Fibroblast of pulmonary artery (primary cell): ENCODE results near the gene GOLIM4.
"Not testable (repeated sequence)": the region's sequence is repeated elsewhere in the genome, so short reads cannot be mapped to it uniquely, and the experiment has no call there.

Source experiments
- DNase-seq: peaks from one replicate; pipeline ENCODE4 v3.0.0-alpha.2; 2010; ENCODE audit warnings: low read depth
- H3K4me3 ChIP-seq: replicated peaks from 2 replicates; pipeline ENCODE4 v1.5.1; 2011; ENCODE audit warnings: low read depth, mild to moderate bottlenecking, control low read depth, low read length, moderate library complexity
- CTCF ChIP-seq: IDR thresholded peaks from 2 replicates; pipeline ENCODE4 v1.5.1; 2011; ENCODE audit warnings: mild to moderate bottlenecking, control low read depth, low read length, inconsistent platforms; ENCODE audit errors: missing control alignments

Gene GOLIM4

DNA sequence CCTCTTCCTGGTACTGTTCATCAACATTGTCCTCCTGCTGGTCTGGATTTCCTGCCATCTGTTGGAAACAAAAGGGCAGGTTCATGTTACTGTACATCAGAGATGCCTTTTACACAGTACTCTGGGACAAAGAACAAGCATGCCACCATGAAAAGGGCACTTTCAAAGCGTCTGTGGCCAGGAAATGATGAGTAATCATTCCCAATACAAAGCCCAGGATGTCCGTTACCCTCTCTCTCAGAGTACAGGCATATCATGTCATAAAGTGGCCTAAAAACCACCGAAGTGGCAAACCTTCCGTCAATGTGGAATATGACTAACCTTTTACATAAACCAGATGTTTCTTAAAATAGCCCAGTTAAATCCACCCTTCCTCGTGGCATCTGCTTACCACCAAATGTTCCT is 71.2 kb downstream of the GOLIM4 start:
- peak; percentile 89 for DNase-seq
- no peak for TF ChIP-seq CTCF
- no peak overlapping the region for H3K4me3 ChIP-seq

DNA sequence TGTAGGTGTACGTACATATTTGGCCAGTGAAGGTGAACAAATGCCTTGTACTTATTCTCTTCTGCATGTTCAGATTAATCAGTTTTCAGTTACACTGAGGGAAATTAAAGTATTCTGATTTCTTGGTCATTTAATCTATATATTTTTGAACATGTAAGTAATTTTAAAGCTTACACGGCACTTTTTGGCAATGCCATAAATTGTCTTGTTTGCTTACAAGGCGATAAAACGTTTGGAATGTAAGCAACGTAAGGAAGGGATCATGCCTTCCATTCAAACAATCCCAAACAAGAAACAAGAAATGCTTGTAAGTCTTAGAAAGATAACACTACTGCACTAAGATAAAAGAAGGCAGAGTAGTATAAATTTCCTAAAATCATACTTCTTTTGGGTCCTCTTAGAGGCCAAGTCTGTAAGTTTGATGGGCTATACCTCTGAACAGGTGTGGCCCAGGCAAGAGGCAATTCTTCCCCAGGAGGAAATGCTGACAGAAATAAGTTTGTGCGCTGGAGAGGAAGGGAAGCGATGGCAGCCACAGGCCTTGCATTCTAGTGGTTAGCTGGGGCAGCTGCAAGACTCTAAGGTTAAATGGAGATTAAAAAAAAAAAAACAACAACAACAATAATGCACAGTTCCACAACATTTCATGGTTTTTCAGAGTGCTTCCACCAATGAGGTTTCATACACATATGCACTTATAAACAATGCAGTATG is 73.8 kb downstream of the GOLIM4 start:
- no peak overlapping the region for H3K4me3 ChIP-seq
- TF ChIP-seq CTCF = no peak
- DNase-seq = no peak

GRCh38 chr3:168011280-168011679 is 84.4 kb downstream of the GOLIM4 start:
- not testable (repeated sequence) for H3K4me3 ChIP-seq, DNase-seq

GRCh38 chr3:168006584-168006983 is 89.1 kb downstream of the GOLIM4 start:
- DNase-seq = no peak
- no peak for TF ChIP-seq CTCF
- H3K4me3 ChIP-seq = no peak overlapping the region

GRCh38 chr3:168003911-168004310 is 91.8 kb downstream of the GOLIM4 start:
- no peak overlapping the region for H3K4me3 ChIP-seq
- TF ChIP-seq CTCF = no peak
- DNase-seq = no peak

- peak; percentile 76 for DNase-seq
- no peak for TF ChIP-seq CTCF
- H3K4me3 ChIP-seq = no peak overlapping the region
Observed at GRCh38 chr3:168002786-168003368, 92.8 kb downstream of the GOLIM4 start.

DNA sequence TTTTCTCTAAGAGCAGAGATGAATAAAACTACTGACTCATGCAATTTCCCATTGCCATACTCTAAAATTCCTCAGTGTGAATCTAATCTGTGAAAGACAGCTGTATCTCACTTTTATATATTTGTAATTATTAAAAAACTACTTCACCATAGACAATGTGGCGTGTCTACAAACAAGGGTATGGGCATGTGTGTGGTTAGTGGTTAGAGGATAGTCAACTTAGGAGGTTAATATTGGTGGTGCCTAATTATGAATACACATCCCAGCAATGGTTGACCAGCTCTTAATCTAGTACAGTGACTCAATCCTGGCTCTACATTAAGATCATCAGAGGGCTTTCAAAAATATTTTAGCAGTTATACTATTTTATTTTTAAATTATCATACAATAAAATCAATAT is 94.5 kb downstream of the GOLIM4 start:
- no peak overlapping the region for H3K4me3 ChIP-seq
- no peak for DNase-seq
- TF ChIP-seq CTCF = no peak
